Activated CD4-positive, CD25-positive, alpha-beta regulatory T cell (primary cell): ENCODE results near the gene NLGN1.

ENCODE experiments used
- DNase-seq, 4 experiments: peaks; one replicate each; lab custom pipeline; 2025; lab: John Stamatoyannopoulos, UW

Gene NLGN1

DNA sequence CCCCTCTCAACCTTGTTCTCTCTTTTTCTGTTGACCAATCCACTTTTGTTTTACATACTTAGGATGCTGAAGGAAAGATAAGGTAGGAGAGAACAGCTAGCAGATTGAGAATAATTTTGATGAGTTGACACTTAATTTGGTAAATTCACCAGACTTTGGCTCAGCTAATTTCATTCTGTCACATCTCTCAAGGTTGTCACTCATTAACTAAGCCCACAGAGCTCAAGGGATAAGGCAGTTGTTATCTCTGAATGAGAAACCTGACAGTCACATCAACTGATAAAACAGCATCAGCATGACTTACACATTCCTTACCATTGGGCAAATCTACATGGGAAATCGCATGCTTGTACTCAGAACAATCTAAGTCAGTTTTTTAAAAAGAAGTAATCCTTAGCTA, 591.4 kb downstream of the NLGN1 start:
- no peak for DNase-seq

DNA sequence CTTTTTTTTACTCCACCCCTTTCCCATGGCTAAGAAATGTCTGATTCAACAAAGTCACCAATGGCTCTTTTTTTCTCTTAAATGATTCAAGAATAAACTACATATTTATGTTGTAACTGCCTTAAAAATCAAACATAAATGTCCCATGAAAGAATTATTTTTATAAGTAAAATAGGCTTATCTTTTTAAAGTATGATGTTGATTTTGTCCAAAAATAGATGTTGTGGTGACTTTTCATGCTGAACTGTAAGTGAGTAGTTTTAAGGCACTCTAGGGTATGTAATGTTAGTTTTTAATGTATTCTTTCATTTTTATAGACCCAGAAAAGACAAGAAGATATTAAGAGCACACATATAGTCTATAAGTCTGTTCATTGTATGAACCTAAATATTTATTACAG, 594.9 kb downstream of the NLGN1 start:
- no peak for DNase-seq

DNA sequence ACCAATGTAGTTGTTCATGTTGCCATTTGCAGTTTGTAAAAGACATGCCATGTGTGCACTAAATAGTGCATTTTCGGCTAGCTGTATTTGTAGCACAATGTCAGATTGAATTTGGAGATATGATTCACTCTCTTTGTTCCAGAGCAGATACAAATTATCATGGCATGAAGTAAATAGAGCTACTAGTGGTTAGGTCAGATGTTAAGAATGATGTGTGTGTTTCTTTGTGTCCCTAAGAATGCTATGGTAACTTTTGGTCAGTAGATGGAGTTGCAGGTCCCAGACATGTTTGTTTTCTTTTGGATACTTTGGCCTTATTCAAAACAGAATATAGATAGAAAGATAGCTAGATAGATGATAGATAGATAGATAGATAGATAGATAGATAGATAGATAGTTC, 595.8 kb downstream of the NLGN1 start:
- DNase-seq: no peak

DNA sequence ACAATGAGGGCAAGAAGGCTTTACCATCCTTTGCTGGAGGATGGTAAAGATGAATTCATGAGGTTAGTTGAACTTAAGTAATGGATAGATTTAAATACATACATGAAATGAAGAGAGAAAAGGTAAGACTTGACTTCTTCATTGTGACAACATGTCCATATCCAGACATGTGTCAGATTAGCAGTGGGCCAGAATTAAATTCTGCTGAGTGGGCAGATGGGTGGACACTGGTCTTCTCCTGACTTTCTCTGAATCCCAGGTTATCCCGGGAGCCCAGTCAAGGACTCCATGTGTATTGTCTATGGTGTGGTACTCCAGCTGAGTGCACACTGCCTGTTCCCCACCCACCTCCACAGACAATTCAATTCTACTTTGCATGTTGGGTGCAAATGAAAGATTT, 603.1 kb downstream of the NLGN1 start:
- no peak for DNase-seq

DNA sequence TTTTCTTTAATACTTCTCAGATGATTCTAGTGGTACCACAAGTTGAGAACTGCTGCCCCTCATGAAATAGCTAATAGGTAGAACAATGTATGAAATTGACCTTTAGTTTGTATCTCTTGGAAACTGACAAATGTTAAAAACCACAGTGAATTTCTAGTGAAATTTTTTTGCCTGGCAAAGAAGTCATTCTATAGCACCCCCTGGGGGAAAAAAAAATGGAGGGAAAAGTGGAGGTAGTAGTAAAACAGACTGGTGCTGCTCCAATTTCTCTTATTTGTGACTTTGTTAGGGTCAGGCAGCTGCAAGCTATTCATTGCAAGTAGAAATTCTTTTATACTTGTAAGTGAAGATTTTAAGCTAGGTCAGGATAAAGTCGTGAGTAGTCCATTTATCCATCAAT, 605.0 kb downstream of the NLGN1 start:
- no peak for DNase-seq

DNA sequence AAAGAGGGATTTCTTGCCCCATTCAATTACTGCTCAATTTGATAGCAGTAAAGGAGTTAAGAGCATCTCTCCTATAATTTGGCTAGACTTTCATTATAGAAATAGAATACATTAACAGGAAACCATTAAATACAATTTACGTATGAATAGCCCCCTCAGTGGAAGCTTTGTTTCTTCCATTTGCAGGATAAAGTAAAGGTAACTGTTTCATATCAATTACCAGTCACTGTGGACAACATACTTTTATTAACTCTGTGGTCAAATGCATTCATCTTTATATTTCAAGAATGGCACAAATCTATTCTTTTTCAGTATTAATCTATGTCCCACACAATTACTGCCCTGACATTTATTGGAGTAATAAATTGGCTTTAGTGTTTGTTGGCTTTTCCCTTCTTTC, 613.4 kb downstream of the NLGN1 start:
- DNase-seq: no peak

DNA sequence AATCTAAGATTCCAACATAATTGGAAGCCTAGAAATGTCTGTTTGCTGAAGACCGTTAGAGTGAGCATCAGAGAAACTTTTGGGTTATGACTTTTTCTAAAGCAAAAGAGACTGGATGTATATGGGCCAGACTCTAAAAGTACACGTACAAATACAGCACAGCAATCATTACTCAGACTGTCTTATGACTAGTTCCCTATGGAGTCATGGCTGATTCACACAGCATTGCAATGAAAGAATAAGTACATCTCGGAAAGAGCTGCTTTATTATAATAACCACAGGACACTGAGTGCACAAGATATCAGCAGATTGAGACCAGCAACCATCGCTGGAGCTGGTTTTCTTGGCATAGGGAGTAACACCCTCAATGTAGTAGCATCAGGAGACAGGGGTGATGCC, 618.6 kb downstream of the NLGN1 start:
- DNase-seq: no peak

DNA sequence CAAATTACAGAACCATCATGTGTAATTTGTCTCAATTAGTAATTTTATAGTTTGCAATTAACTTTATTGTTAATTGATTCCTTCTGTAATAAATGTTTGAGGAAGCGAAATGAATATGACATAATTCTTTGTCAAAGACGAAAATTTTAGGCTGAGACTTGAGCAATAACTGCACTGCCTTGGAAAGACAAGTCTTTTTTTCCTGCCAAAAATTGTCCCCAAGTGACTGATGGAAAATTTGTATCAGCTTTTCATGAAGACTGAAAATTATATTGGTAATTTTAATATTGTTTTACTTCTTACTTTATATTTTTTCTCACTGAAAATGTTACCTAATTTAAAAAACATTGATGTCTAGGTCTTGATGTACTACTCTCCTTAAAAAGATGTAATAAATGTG, 622.6 kb downstream of the NLGN1 start:
- DNase-seq: no peak

DNA sequence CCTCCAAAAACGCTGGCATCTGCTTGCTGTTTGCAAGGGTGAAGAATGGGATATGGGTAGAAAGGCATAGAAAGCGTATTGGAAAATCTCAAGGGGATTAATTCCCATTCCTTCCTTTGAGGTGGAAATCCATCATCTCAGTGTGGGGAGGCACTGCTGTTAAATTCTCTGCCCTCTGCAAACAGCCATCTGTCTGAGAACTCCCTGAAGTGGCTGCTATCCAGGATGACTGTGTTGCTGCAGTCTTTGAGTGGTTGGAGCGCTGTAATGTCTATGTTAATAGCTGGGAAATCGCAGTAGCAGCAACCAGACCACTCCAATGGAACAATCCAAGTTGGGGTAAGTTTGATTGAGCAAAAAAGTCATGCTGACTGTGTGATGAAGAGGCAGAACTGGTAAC, 625.9 kb downstream of the NLGN1 start:
- no peak for DNase-seq

DNA sequence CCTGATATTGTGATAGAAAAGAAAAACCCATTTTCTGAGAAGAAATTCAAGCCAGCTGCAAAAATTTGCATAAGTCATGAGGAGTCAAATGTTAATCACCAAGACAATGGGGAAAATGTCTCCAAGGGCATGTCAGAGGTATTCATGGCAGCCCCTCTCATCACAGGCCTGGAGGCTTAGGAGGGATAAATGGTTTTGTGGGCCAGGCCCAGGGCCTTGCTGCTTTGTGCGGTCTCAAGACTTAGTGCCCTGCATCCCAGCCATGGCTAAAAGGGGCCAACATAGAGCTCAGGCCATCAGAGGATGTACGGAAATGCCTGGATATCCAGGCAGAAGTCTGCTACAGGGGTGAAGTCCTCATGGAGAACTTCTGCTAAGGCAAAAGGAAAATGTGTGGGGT, 631.1 kb downstream of the NLGN1 start:
- no peak for DNase-seq

DNA sequence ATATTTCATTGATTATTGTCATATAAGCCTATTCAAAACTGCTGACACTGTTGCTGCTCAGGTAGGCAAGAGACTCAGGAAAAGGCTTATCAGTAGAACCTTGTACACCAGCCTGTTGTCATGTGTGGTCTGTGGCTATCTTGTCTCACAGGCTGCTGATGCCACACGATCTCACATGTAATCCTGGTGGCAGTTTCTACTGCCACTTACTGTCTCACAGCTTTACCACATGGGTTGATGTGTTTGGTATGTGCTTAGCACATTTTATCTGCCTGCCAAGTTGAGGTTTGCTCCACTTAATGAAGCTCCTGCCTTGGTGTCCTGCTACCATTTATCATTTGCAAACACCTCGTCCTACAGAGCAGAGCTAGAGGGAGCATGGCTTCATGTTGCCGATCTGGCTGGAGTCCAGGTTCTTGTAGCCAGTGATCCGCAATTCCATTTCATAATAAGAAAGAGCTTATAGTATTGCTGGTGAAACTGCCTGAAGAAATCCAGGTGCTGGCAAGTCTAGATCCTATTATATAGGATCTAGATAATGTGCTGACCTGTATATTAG, 637.9 kb downstream of the NLGN1 start:
- DNase-seq: no peak

DNA sequence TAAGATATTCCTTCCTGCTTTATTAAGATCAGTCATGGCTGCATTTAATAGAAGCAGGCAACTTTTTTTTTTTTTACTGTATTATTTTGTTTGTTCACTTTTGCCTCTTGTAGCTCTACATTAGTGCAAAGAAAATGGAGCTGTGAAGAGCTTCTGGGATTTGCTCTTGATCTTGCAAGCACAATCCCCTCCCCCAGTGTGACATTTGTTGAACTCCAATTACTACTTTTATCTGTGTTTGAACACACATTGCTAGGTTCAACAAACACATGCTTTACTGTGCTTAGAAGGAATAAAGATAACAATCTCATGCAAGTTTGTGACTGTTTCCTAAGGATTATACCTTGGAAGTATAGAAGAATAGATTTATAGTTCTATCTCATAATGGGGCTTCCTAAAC, 648.8 kb downstream of the NLGN1 start:
- DNase-seq: no peak

DNA sequence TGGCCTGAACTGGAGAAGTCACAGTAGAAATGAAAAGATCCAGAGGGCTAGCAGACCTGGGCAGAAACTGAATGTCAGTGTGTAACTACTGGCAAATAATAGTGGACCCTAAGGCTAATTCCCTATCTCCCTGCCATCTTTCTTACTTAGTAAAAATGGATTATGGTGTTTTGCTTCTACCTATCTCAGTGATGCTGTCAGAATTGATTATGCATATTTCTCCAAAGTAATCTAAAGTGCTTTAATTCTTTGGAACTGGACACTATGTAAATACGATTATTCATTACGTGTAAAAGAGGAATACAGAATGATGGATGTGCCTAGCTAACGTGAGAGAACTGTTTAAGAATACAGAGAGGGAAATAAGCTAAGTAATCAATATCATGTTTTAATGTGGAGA, 651.9 kb downstream of the NLGN1 start:
- no peak for DNase-seq

DNA sequence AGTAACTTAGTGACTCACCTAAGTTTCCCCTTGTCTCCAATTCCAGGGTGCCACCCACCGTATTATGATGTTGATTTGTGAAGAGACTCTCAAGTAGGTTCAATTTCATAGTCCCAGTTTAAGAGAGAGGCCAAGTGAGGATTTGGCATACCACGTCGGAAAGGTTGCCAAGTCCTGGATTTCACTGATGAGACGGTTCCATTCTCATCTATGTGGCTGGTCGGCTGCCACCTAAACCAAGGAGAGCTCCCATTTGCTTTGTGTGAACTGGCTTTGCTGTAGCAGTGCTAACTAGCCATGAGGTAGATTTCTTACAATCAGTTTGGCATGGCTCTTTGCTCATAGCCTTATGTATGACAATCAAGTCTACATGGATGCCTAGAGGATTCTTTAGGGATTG, 653.6 kb downstream of the NLGN1 start:
- no peak for DNase-seq

DNA sequence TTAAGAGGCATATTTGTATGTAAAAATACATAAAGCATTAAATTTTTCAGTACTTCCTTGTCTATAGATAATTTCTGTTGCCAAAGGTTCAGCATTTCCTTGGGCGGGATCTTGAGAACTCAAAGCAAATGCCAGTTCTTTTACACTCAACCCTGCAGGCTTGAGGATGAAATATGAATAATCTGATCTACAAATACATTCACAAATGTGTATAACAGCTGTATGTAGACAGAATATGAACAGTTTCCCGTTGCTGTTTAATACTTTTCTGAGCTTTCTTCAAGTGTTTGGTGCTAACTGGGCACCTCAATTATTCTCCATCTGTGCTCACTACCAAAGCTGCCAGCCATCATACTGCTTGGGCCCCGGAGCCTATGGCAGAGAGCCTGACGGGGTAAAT, 661.3 kb downstream of the NLGN1 start:
- DNase-seq: no peak

DNA sequence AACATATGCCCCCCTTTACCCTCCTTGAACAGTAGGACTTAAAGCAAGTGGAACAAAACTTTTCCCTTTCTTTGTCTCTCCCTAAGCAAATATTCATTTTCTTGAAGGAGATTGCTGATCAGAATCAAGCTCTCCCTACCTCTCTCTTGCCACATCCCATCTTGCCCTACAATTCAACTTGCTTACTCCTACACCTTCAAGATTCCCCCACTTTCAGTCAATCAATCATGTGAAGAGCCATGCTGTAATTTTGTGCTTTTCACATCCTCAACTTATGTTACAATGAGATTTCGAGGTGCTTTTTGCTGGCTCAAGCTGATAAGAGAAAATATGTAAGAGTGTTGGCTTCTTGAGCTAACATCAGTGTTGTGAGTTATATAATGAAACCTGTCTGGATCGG, 662.9 kb downstream of the NLGN1 start:
- no peak for DNase-seq

DNA sequence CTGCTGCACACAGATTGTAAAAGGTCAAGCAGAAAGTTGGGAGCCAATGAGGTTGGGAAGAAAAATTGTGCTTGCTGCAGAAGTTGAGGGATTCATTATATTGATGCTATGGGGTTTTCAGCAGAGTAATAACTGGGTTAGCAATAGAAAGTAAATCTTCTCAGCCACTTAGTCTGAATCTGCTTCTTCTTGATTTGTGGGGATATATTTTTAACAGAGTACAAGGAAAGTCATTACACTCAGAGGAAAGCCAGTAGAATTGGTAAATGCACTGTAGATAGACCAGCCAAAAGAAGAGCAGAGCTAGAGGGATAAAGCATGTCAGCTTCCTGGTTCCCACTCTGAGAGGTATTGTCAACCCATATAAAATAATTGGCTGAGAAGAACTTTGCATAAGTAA, 663.6 kb downstream of the NLGN1 start:
- DNase-seq: no peak

DNA sequence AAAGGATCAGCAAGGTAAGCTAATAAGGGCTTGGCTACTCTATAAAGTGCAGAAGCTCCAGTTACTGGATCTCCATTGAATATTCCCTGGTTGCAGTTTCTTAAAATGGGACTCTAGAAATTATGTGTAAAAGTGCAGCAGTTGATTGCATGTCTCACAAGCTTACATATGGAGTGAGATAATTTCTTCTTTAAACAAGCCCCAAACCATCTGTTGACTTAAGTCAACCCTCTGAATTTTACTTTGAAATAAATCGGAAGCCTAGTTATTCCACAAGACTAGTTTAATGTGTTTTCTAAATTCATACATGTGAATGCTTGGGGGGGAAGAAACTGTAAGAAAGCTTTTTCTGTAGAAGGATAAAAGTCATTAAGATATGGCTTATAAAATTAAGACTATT, 664.2 kb downstream of the NLGN1 start:
- DNase-seq: no peak

DNA sequence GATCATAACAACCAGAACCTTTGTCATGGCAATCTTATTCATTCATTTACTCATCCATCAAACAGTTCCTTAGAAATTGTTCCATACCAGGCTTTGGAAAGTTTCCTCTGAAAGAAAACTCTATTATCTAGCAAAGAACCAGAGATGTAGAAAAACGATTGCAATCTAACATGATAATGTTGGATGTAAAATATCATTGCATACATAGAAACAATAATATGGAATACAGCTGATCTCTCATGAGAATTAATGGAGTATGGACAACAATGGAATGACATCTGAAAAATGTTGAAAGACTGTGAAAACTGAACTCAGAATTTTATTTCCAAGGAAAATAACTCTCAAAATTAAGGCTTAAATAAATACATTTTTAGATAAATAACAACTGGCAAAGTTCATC, 665.4 kb downstream of the NLGN1 start:
- DNase-seq: no peak

DNA sequence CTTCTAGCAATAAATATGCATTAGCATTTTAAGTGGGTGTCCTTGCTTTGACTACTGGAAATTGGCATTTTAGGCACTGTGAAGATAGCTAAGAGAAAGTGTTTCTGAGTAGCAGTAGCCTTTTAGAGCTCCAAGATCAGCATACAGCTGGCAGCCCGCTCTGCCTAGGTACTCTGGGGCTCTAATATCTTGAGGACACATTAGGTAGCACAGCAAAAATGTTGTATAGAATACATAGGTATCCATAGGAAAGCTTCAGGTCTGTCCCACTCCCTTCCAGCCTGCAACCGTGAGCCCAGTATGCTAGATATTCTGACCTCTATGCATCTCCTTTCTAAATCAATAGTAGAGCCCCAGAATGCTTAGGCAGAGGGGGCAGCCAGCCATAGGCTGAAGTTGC, 670.5 kb downstream of the NLGN1 start:
- no peak for DNase-seq

DNA sequence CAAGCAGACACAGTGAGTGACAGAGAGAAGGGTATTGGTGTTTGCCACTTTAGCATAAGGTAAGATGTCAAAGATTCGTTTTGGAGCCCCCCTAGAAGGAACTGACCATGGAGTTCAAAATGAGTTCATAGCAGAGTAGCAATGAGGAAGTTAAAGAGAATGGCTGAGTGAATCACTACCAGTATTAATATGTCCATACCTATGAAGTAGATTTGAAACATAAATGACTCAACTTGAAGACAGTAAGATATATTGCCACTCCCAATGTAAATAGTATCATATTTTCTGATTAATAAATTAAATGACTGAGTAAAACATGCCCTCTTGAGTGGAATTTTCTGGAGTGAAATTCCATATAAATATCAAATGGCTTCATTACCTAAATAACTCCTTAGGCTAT, 675.1 kb downstream of the NLGN1 start:
- no peak for DNase-seq

DNA sequence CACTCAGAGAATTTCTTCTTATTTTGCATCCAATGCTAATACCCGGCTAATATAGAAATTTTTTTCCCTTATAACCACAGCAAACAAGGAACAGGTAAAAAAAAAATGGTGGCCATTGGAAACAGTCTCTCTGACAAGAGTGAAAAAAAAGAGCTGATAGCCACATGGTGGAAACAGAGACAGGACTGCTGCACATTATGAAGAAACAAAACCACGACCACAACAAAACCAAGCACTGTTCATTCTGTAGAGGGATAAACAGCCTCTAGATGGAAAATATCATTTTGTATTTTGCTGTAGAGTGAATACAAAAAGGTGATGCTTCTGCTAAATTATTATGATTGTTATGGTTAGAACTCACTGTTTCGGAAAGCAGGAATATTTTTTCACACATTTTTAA, 686.2 kb downstream of the NLGN1 start:
- DNase-seq: no peak

DNA sequence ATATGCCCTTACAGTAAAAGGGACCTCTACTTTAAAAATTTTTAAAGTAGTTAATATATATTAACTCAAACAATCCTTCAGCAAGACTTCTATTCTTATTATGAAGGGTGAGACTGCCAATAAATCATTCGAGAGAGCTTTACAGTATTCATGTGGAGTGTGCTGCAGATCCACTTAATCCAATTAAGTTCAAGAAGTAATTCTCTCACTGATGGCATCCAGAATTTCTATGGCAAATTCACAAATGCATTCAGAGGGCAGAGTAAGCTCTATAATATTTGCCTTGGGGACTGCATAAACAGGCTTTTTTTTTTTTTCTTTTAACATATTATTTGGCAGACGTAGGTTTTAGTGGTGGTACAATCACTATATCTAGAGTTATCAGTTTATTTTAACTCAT, 692.0 kb downstream of the NLGN1 start:
- DNase-seq: no peak

DNA sequence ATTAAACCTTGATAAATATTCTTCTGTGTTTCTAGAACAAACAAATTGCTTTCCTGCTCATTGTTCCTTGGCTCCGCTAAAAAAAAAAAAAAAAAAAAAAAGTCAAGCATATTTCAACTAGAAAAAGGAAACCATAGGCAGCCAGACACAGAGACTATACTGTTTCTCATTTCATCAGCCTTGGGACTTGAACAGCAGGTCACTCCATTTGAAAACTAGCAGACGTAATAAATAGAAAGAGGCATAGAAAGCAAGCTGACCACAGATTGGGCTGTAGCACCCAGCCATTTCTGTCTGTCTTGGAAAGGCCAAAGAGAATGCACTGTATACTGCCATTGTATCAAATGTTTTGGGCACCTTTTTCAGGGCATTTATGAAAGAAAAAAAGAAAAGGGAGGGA, 697.1 kb downstream of the NLGN1 start:
- DNase-seq: no peak

DNA sequence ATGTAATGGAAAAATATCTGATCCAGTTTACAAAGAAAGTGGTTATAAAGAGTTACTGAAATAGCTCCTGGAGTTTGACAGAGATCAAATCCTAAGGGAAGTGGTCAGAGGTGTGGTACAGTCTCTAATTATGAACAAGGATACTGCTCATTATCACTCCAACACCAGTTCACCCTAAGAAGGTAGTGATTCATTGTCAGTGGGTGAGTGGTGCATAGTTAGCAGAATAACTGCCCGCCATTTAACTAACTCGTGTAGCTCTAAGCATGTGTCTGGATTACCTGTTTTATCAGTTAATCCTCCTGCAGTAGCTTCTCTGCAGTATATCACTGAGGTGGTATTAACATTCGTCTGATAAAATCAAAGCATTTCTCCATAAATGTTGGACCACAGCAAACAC, 700.1 kb downstream of the NLGN1 start:
- DNase-seq: no peak
